ENCODE data around the gene RCN1.

GRCh38 chr11:32055861-32056260 lies 35.0 kb upstream of the RCN1 start:
- no peak for TF ChIP-seq ZNF274 (IDR thresholded peaks at IDR 0.05; ENCODE audit: low read length)
- no peak for TF ChIP-seq ZNF274 (tag by site-specific recombination; IDR thresholded peaks at IDR 0.05; ENCODE audit: borderline replicate concordance)
- TF ChIP-seq CTCF (tag by site-specific recombination; IDR thresholded peaks at IDR 0.05), result no peak
- no peak for TF ChIP-seq TCF7L2 (IDR thresholded peaks at IDR 0.05; ENCODE audit: borderline replicate concordance, low read depth, low read length)
- no peak for TF ChIP-seq ZFP3 (tag by site-specific recombination; IDR thresholded peaks at IDR 0.05; ENCODE audit: low read depth)
- no peak for TF ChIP-seq ZBTB49 (tag by site-specific recombination; IDR thresholded peaks at IDR 0.05; ENCODE audit: low read depth)
- no peak for TF ChIP-seq ZNF416 (tag by site-specific recombination; IDR thresholded peaks at IDR 0.05)
- TF ChIP-seq HOXC10 (CRISPR knock-in tag; IDR thresholded peaks at IDR 0.05), result no peak
- no peak for TF ChIP-seq ZNF394 (tag by site-specific recombination; IDR thresholded peaks at IDR 0.05; ENCODE audit: borderline replicate concordance)
- TF ChIP-seq SP3 (tag by site-specific recombination; IDR thresholded peaks at IDR 0.05), result no peak
- TF ChIP-seq TRIM28 (IDR thresholded peaks at IDR 0.05; ENCODE audit: borderline replicate concordance, low read length), result no peak
- no peak for TF ChIP-seq ZNF449 (tag by site-specific recombination; IDR thresholded peaks at IDR 0.05)
- TF ChIP-seq PRDM10 (tag by site-specific recombination; IDR thresholded peaks at IDR 0.05), result no peak
- no peak for TF ChIP-seq ZNF658 (tag by site-specific recombination; IDR thresholded peaks at IDR 0.05)
